Neural cell (in vitro differentiated cells): ENCODE data around the gene ZCCHC2. TPM values are rescaled to one million over a fixed set of nuclear protein-coding genes. Genes with fewer than 3 reads are reported as not detected.

Experiments used
- H2AFZ ChIP-seq: fragments of 200-600, 300-800 bp; sonication (generic), shearing (Covaris generic); 2 replicates; pipeline ENCODE4 v1.6.0; 2014; ENCODE audit warnings: low read depth, mild to moderate bottlenecking, antibody characterized with exemption, low read length, moderate library complexity
- H3F3A ChIP-seq: fragments of 200-600 bp; shearing (Covaris generic); 2 replicates; pipeline ENCODE4 v1.6.1; 2016; ENCODE audit warnings: mild to moderate bottlenecking, moderate library complexity, mixed read lengths, antibody characterized with exemption, low read length; ENCODE audit not compliant: insufficient read depth, poor library complexity, severe bottlenecking
- H3K27ac ChIP-seq: fragments of 200-600, 300-800 bp; sonication (generic), shearing (Covaris generic); 2 replicates; pipeline ENCODE4 v1.5.1; 2014; ENCODE audit warnings: mild to moderate bottlenecking, low read length, moderate library complexity
- H3K27me3 ChIP-seq: fragments of 300-800, 200-600 bp; sonication (generic), shearing (Covaris generic); 2 replicates; pipeline ENCODE4 v1.6.0; 2014; ENCODE audit warnings: mild to moderate bottlenecking, low read depth, low read length, moderate library complexity; ENCODE audit not compliant: insufficient read depth
- H3K36me3 ChIP-seq: fragments of 300-800, 200-600 bp; sonication (generic), shearing (Covaris generic); 2 replicates; pipeline ENCODE4 v1.5.1; 2014; ENCODE audit warnings: mild to moderate bottlenecking, antibody characterized with exemption, low read length, moderate library complexity; ENCODE audit not compliant: insufficient read depth
- H3K4me2 ChIP-seq: fragments of 300-800, 200-600 bp; sonication (generic), shearing (Covaris generic); 2 replicates; pipeline ENCODE4 v1.6.0; 2014; ENCODE audit warnings: mild to moderate bottlenecking, low read length
- H3K4me3 ChIP-seq: fragments of 300-800, 200-600 bp; sonication (generic), shearing (Covaris generic); 2 replicates; pipeline ENCODE4 v1.5.1; 2014; ENCODE audit warnings: mild to moderate bottlenecking, low read length, moderate library complexity
- H3K79me2 ChIP-seq: fragments of 200-600 bp; shearing (Covaris generic); replicated peaks from 2 replicates; pipeline ENCODE4 v1.6.0; 2014; ENCODE audit warnings: mild to moderate bottlenecking, low read length, moderate library complexity; ENCODE audit not compliant: insufficient read depth
- H3K9ac ChIP-seq: fragments of 300-800, 200-600 bp; sonication (generic), shearing (Covaris generic); 2 replicates; pipeline ENCODE4 v1.6.1; 2016; ENCODE audit warnings: mild to moderate bottlenecking, low read length, mixed read lengths
- H3K9me2 ChIP-seq: fragments of 200-600 bp; shearing (Covaris generic); 2 replicates; pipeline ENCODE4 v1.6.1; 2016; ENCODE audit warnings: mild to moderate bottlenecking, low read length, mixed read lengths; ENCODE audit not compliant: insufficient read depth
- H3K9me3 ChIP-seq: fragments of 200-600, 300-800 bp; sonication (generic), shearing (Covaris generic); 2 replicates; pipeline ENCODE4 v1.6.1; 2016; ENCODE audit warnings: mild to moderate bottlenecking, mixed run types, low read length, moderate library complexity, mixed read lengths
- H4K20me1 ChIP-seq: fragments of 200-600 bp; shearing (Covaris generic); 2 replicates; pipeline ENCODE4 v1.6.1; 2016; ENCODE audit warnings: mild to moderate bottlenecking, mixed run types; ENCODE audit not compliant: insufficient read depth
- CTCF ChIP-seq: fragments of 450-650 bp; IDR thresholded peaks from 2 replicates; pipeline ENCODE4 v1.5.1; 2014; ENCODE audit warnings: antibody characterized with exemption, mild to moderate bottlenecking, moderate library complexity; ENCODE audit not compliant: poor library complexity, severe bottlenecking
- EP300 ChIP-seq: fragments of 450-650 bp; conservative IDR thresholded peaks from 2 replicates; pipeline ENCODE4 v1.6.1; 2014; ENCODE audit warnings: antibody characterized with exemption, mild to moderate bottlenecking, moderate library complexity; ENCODE audit not compliant: poor library complexity, severe bottlenecking
- EZH2 ChIP-seq: fragments of 200-600, 300-800 bp; shearing (Covaris generic), sonication (generic); IDR thresholded peaks from 2 replicates; pipeline ENCODE4 v1.6.1; 2014; ENCODE audit warnings: antibody characterized with exemption, low read length, borderline replicate concordance, mild to moderate bottlenecking; ENCODE audit not compliant: insufficient read depth, poor library complexity, severe bottlenecking
- MXI1 ChIP-seq: fragments of 450-650 bp; conservative IDR thresholded peaks from 2 replicates; pipeline ENCODE4 v1.6.1; 2014; ENCODE audit warnings: antibody characterized with exemption, mild to moderate bottlenecking; ENCODE audit not compliant: poor library complexity, severe bottlenecking
- POLR2AphosphoS5 ChIP-seq: IDR thresholded peaks from 2 replicates; pipeline ENCODE4 v1.6.1; 2012
- RAD21 ChIP-seq: fragments of 450-650 bp; conservative IDR thresholded peaks from 2 replicates; pipeline ENCODE4 v1.6.1; 2014; ENCODE audit warnings: antibody characterized with exemption, mild to moderate bottlenecking, moderate library complexity
- REST ChIP-seq: IDR thresholded peaks from 2 replicates; pipeline ENCODE4 v1.6.1; 2012; ENCODE audit warnings: borderline replicate concordance
- SMC3 ChIP-seq: fragments of 450-650 bp; conservative IDR thresholded peaks from 2 replicates; pipeline ENCODE4 v1.6.1; 2014; ENCODE audit warnings: antibody characterized with exemption, mild to moderate bottlenecking, moderate library complexity; ENCODE audit not compliant: poor library complexity
- TAF1 ChIP-seq: IDR thresholded peaks from 2 replicates; pipeline ENCODE4 v1.6.1; 2012; ENCODE audit warnings: low read depth
- polyA plus RNA-seq: library from polyadenylated mRNA; depleted of rRNA; stranded (reverse); fragments of >200 nt; gene quantifications from 2 replicates; pipeline ENCODE4 v1.2.3, GENCODE V29; 2014

Gene ZCCHC2
- polyA plus RNA-seq, 1 donor from 2014 or later: 3.8 TPM

GRCh38 chr18:62537946-62538345 is 15.1 kb downstream of the ZCCHC2 start:
- Histone ChIP-seq H2AFZ (no peak overlapping the region), H3K4me3 (no peak overlapping the region), H3K27me3 (no peaks in the 10 kb centered on the region), H3K27ac (no peak overlapping the region), H3K9ac (no peak overlapping the region), H4K20me1 (no peaks in the 10 kb centered on the region), H3K36me3 (peaks cover 5% of the 10 kb centered on the region), H3K79me2 (peaks cover 9% of the 10 kb centered on the region), H3K4me2 (no peak overlapping the region), H3F3A (no peaks in the 10 kb centered on the region), H3K9me3 (no peaks in the 10 kb centered on the region), H3K9me2 (no peaks in the 10 kb centered on the region)
- TF ChIP-seq TAF1 (no peak), CTCF (no peak), POLR2AphosphoS5 (no peak), EP300 (no peak), EZH2 (no peak), RAD21 (no peak), MXI1 (no peak), REST (no peak), SMC3 (no peak)

GRCh38 chr18:62538881-62539280 is 16.1 kb downstream of the ZCCHC2 start:
- no peaks in the 10 kb centered on the region for H3K9me3 ChIP-seq
- H3K36me3 ChIP-seq: peaks cover 5% of the 10 kb centered on the region
- no peak overlapping the region for H3K4me3 ChIP-seq
- TF ChIP-seq REST (no peak), CTCF (no peak), MXI1 (no peak), TAF1 (no peak), POLR2AphosphoS5 (no peak), SMC3 (no peak), EZH2 (no peak)
- peaks cover 9% of the 10 kb centered on the region for H3K79me2 ChIP-seq
- no peaks in the 10 kb centered on the region for H4K20me1 ChIP-seq
- no peak overlapping the region for H3K9ac ChIP-seq
- H2AFZ ChIP-seq: no peak overlapping the region
- H3K4me2 ChIP-seq: no peak overlapping the region
- H3K27me3 ChIP-seq: no peaks in the 10 kb centered on the region
- H3F3A ChIP-seq: no peaks in the 10 kb centered on the region
- H3K27ac ChIP-seq: no peak overlapping the region
- no peaks in the 10 kb centered on the region for H3K9me2 ChIP-seq
